HK-2 (cell line): Measurements from ENCODE around the gene MUC2.

Experiments
- DNase-seq: peaks from one replicate; pipeline ENCODE4 v3.0.0-alpha.2; 2018; ENCODE audit not compliant: unreplicated experiment

Gene MUC2

GRCh38 chr11:1074244-1075221, at the start of gene MUC2:
Gene MUC2, plus strand, starts transcription at chr11:1074874.
- no peak for DNase-seq

DNA sequence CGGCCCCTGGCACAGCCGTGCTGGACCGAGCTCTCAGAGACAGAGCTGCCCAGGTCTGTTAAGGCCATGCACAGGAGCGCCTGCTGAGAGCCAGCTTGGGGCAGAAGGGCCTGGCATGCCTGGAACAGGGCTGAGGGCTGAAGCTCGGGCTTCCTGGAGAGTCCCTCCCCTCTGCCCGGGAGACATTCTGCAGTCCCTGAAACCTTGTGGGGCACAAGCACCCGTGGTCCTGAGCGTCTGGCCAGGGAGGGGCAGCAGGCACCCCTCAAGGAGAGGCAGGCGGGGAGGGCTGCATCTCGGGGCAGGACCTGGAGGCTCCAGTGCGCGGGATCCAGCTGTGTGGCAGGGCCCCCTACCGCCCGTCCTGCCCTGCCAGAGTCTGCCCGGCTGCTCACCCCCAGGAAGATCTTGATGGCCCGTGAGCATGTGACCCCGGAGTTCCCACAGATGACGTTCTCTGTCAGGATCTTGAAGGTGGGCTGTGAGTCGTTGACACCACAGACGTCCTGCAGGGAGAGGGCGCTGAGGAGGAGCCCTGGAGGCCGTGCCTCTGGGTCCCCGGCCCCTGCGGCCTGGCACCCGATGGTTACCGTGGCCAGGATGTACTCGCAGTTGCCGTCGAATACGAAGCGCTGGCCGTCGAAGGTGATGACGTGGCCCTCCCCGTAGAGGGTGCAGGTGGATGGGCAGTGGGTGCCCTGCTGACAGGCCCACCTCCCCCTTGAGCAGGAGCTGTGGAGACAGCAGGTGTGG, 49.1 kb upstream of the MUC2 start:
- DNase-seq, result no peak

GRCh38 chr11:1026163-1026450, 48.6 kb upstream of the MUC2 start:
- DNase-seq, result no peak

- DNase-seq, result no peak
Observed at GRCh38 chr11:1026641-1027482, 47.8 kb upstream of the MUC2 start.

DNA sequence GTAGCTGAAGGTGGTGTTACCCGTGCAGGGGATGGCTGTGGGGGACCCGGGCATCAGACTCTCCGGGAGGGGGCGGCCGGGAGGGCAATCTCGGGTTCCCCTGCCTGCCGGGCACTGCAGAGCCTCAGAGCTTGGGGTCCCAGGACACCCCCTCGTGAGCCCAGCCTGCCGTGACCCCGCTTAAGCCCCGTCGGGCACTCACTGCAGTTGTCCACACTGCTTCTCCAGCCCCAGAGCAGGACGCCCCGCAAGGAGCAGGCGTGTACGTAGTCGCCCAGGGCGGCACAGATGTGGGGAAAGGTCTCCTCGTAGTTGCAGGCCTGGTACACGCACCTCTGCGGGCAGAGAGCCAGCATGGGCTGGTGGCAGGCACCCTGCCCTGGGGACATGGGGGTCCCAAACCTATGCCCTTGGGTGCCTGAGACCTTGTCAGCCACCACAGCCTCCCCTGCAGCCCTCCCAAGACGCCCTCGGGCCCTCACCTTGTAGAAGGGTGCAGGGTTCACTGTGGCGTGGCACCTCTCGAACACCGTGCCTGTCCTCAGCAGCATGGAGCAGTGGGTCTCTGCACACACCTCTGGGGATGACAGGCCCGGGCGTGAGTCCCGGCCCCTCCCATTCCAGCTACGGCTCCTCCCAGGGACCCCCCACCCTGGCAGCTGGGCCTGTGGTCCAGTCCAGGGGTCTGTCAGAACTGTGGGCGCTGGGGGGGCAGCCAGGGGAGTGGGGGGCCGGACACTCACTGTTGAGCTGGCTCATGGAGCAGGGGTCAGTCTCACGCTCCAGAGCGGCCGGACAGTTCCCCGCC, 47.0 kb upstream of the MUC2 start:
- no peak for DNase-seq

- no peak for DNase-seq
Observed at GRCh38 chr11:1028291-1028540, 46.5 kb upstream of the MUC2 start.

GRCh38 chr11:1028616-1029015, 46.1 kb upstream of the MUC2 start:
- DNase-seq, result no peak

DNA sequence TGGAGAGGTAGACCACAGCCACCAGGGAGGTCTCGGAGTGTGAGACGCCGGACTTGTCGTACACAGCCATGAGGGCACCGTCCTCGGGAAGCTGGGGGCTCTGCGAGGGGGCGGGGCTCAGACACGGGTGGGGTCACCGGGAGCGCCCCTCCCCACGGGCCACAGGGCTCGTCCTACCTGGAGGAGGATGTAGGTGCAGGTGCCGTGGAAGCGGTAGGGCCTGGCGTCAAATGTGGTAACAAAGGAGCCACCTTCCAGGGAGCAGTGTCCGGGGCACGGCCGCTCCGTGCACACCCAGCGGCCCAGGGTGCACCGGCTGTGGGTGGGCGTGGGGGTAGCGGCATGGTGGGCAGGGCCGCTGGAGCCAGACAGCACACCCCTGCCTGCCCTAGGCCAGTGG, 45.6 kb upstream of the MUC2 start:
- no peak for DNase-seq

DNA sequence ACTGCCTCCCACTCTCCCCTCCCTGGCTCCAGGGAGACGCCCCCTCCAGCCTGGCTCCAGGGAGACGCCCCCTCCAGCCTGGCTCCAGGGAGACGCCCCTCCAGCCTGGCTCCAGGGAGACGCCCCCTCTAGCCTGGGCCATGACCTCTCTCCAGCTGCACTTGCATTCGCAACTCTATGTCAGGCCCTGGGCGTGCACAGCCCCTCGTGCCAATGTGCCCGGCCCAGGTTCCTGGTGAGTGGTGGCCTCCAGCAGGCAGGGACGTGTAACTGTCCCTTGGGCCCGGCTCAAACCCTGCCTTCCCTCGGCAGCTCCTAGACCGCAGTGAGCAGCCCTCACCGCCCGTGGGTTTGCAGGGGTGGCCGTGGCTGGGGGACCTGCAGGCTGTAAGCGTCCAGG, 45.0 kb upstream of the MUC2 start:
- no peak for DNase-seq

DNA sequence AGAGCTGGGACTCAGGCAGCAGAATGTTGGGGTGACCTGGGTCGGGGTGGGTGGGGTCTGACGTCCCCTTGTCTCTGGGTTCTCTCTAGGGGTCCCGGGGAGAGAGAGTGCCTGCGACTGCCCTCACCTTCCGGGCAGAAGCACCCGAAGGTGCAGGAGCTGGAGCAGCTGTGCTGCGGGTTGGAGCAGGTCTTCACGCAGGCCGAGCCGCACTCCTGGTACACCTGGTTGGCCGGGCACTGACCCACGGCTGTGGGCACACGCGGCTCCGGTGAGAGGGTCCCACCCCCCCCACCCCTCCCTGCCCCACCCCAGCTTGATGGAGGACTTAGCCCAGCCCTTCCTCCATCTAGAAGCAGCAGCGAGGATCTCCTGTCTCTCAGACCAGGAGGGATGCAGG, 44.6 kb upstream of the MUC2 start:
- no peak for DNase-seq

DNA sequence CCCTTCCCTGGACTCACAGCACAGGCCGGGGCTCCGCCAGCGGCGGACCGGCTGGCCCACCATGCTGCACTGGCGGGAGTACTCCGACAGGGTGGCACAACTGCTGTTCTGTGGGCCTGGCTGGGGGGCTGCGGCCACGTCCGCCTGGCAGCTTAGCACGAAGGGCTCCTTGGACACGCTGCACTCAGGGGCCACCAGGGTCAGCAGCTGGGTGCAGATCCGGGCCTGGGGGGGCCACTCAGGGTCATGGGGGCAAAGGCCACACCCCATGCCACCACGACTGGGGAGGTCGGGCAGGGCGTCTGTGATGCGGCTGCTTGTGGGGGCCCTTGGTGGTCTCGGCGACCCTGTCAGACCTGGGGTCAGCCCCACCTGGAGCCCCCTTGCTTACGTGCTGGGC, 44.1 kb upstream of the MUC2 start:
- DNase-seq, result no peak

DNA sequence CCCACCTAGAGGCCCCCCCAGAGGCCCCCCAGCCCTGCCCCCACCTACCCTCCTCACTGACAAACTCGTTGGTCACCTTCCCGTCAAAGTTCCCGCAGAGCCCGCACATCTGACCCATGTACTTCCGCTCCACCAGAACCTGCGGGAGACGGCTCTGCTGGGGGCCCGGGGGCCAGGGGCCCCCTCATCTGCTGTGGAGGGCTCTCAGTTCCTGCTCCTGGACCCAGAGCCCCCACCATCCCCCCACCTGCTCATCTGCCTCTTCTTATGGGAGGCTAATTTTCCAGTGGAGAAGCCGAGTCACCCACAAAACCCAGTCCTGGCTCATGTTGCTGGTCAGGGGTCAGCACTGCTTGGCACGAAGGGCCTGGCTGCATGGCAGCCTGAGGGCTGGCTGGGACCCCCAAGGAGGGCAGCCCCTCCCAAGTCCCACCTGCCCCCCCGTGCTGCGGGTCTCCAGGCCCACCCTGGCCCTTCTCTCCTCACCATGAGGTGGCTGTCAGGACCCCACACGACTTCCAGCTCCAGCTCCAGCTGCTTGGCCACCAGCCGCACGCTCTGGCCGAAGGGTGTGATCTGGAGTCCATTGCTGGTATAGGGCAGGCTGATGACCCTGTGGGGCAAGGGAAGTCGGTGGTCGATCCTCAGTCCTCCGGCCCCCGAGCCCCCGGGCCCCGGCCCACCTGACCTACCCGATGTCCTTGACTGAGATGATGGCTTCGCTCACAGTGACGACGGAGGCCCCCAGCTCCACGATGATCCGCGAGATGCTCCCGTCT, 43.4 kb upstream of the MUC2 start:
- DNase-seq, result no peak

DNA sequence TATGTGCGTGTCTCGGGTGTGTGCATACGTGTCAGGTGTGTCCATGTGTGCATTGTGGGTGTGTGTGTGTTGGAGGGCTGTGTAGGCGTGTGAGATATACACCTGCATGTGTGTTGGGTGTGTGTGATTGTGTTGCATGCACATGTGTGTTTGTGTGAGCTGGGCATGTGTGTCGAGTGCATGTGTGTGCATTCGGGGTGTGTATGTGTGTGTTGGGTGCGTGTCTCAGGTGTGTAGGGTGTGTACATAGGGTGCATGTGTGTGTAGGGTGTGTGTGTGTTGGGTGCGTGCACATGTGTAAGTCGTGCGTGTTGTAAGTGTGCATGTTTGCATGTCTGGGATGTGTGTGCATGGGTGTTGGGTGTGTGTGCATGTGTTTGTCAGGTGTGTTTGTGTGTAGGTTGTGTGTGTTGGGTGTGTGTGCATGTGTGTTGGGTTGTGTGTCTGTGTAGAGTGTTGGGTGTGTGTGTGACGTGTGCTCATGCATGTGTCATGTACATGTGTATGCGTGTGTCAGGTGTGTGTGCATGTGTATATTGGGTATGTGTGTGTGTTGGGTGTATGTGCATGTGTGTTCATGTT, 42.3 kb upstream of the MUC2 start:
- no peak for DNase-seq

DNA sequence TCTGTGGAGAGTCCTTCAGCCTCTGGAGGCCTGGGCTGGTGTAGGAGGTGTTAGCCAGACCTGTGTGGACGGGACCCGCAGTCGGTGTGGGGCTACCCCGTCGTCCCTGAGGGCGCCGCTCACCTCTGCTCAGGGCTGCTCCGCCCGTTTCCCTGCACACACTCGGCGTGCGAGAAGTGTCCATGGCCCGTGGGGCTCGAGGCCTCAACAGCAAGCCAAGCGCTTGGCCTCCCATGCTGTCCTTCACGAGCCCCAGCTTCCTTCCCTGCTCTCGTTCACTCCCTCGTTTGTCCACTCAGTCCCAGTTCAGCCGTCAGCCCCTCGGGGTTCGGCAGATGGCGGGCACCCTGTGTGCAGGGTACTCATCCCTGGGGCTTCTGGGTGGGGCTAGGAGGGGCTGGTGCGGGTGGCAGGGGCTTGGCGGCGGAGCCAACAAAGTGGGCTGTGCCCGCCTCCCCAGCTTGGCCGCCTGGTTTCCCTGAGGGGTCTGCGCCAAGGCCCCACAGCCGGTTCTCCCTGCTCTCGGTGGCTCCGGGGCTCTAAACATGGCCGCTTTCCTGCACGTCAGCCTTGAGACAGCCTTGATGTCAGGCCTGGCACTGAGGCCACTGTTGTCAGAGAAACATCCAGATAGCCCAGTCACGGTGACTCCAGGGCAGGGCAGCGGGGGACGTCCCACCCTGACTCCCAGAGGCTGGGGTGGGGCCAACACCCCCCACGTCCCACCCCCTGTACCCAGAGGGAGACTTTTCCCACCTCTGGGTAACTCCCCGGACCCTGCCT, 41.5 kb upstream of the MUC2 start:
- DNase-seq, result no peak

GRCh38 chr11:1034001-1034400, 40.7 kb upstream of the MUC2 start:
- DNase-seq, result no peak

GRCh38 chr11:1034456-1035295, 40.0 kb upstream of the MUC2 start:
- DNase-seq, result no peak

DNA sequence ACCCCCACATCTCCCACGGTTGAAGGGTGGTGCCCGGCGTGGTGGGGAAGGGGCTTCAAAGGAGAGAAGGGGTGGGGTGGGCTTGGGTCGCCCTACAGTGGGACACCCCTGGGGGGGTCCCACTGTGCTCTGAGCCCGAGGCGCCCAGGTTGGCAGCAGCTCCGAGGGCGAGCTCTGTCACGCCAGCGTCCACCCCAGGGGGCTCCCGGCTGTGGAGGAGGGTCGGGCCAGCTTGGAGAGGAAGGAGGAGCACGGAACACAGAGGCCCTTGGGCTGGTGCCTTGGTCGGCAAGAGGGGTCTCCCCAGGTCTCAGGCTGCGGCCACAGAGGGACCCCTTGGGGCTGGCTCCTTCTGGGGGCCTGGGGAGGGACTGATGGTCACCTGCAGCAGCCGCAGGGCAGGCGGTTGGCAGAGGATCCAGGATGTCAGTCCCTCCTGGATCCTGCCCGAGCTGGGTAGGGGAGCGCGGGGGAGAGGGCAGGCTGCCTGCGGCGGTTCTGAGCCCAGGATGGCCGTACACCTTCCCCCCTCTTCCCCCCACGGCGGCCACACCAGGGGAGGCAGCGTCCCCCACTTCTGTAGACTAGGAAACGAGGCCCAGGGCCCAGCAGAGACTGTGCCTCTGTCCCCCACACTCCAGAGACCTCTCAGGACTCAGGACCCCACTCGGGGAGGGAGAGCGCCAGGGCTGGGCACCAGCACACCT, 38.9 kb upstream of the MUC2 start:
- no peak for DNase-seq

GRCh38 chr11:1036303-1036923, 38.3 kb upstream of the MUC2 start, which contains the start of gene MUC6:
Gene MUC6, minus strand, starts transcription at chr11:1036718. Its CDS starts 63 bp downstream, at chr11:1036655.
- no peak for DNase-seq
